ENCODE measurements around the gene ERH.
"Not testable (repeated sequence)": the region's sequence is repeated elsewhere in the genome, so short reads cannot be mapped to it uniquely, and the experiment has no call there.

Gene ERH

DNA sequence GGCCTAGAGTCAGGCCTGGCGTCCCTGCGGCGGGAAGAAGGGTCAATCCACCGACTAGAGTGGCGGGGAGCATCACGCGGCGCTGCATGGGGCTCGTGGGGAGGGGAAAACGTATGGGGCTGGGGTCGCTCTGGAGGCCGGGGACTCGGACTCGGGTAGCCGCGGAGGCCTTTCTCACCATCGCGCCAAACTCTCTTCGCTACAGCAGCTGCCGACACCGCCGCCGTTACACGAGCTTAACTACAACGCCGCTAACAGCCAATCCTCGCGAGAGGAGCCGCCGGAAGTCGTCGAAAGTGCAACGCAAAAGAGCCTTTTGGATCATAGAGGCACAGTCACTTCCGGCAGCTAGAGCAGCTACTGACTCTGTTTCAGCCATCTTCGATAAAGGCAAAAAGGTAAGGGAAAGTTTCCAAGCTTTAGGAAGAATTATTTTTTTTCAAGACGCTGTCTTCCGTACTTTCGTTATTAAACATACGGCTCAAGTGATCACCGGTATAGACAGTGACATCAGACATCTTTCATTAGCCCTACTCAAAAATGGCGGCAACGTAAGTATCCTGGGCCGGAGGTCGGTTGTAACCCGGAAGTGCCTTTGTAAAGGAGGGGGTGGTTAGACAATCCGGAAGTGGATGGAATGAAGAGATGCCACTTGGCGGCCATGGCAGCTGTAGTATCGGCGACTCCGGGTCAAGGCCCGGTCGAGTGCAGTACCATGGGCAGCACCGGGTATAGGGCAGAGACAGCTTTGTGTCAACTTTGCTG is at the start of gene ERH, which contains the start of gene SLC39A9:
Gene ERH, minus strand, starts transcription at position 247 of the 765 bp plus-strand sequence. Its CDS starts 66 bp downstream, at position 181.
Gene SLC39A9, plus strand, starts transcription at position 640 of the 765 bp plus-strand sequence. CDS start 678 bp downstream, outside the sequence.
- DNase-seq = peak; percentile 54

DNA sequence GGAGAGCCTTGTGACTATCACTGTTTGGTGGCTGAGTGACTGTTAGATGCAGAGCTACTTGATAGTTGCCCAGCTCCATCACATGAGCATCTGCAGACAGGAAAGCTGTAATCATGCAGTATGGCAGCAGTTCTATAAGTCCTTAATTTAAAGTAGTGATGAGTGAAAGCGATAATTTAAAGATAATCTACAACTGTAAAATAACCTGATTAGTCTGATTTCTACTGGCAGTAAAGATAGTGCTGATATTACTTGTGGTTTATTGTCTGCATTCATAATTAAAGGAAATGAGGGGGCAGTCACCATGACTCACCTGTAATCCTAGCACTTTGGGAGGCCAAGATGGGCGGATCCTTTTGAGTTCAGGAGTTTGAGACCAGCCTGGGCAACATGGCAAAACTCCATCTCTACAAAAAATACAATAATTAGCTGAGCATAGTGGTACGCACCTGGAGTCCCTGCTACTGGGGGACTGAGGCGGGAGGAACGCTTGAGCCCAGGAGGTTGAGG is 45.3 kb upstream of the ERH start:
- no peak for DNase-seq

DNA sequence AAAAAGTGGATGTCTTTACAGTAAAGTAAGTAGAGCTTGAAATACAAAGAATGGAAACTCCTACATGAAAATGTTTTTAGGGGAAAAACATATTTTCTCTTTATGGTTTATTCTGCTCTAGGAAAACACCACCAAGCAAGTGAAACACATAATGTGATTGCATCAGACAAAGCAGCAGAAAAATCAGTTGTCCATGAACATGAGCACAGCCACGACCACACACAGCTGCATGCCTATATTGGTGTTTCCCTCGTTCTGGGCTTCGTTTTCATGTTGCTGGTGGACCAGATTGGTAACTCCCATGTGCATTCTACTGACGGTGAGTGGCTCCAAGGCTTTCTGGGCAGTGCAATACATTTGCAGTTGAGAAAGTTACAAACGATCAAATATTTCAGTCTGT is 43.8 kb upstream of the ERH start:
- DNase-seq = no peak

DNA sequence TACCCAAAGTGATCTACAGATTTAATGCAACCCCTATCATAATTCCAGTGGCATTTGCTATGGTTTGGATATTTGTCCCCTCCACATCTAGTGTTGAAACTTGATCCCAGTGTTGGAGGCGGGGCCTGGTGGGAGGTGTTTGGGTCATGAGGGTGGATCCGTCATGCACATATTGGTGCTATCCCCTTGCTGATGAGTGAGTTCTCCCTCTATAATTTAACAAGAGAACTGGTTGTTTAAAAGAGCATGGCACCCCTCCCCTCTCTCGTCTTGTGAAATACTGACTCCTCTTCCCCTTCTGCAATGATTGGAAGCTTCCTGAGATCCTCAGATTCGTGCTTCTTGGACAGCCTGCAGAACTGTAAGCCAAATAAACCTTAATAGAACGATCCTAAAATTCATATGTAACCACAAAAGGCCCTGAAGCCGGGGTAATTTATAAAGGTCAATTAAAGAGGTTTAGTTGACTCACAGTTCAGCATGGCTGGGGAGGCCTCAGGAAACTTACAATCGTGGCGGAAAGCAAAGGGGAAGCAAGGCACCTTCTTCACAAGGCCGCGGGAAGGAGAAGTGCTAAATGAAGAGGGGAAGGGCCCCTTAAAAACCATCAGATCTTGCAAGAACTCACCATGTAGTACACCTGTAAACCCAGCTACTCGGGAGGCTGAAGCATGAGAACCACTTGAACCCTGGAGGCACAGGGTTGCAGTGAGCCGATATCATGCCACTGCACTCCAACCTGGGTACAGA is 41.6 kb upstream of the ERH start:
- DNase-seq = no peak

DNA sequence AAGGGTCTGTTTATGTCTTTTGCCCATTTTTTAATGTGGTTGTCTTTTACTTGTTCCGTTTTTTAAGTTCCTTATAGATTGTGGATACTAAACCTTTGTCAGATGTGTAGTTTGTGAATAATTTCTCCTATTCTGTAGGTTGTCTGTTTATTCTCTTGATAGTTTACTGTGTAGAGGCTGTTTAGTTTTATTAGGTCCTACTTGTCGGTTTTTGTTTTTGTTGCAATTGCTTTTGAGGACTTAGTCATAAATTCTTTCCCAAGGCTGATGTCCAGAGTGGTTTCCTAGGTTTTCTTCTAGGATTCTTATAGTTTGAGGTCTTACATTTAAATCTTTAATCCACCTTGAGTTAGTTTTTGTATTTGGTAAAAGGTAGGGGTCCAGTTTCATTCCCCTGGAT is 34.3 kb upstream of the ERH start:
- DNase-seq = no peak

DNA sequence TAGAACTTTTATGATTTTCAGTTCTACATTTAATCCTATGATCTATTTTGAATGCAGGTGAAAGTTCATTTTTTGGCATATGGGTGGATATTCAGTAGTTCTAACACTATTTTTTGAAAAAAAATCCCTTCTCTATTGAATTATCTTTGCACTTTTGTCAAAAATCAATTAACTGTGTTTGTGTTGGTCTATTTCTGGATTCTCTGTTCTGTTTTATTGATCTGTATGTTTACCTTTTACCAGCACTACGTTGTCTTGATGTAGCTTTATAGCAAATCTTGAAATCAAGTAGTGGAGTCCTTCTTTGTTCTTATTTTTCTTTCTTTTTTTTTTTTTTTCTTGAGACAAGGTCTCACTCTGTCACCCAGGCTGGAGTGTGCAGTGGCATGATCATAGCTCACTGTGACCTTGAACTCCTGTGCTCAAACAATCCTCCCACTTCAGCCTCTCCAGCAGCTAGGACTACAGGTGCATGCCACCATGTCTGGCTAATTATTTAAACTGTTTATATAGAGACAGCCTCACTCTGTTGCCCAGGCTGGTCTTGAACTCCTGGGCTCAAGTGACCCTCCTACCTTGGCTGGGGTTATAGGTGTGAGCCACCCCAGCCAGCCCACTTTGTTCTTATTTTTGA is 32.3 kb upstream of the ERH start:
- no peak for DNase-seq

DNA sequence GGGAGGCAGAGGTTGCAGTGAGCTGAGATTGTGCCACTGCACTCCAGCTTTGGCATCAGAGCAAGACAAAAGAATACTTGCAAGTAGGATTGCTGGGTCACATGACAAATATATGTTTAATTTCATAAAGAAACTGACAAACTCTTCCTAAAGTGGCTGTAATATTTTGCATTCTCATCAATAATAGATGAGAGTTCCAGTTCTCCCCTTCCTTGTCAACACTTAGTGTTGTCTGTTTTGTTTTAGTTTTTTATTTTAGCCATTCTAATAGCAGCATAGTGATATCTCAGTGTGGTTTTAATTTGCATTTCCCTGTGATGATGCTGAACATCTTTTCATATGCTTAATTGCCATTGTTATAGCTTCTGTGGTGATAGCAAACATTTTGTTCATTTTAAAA is 31.5 kb upstream of the ERH start:
- no peak for DNase-seq

DNA sequence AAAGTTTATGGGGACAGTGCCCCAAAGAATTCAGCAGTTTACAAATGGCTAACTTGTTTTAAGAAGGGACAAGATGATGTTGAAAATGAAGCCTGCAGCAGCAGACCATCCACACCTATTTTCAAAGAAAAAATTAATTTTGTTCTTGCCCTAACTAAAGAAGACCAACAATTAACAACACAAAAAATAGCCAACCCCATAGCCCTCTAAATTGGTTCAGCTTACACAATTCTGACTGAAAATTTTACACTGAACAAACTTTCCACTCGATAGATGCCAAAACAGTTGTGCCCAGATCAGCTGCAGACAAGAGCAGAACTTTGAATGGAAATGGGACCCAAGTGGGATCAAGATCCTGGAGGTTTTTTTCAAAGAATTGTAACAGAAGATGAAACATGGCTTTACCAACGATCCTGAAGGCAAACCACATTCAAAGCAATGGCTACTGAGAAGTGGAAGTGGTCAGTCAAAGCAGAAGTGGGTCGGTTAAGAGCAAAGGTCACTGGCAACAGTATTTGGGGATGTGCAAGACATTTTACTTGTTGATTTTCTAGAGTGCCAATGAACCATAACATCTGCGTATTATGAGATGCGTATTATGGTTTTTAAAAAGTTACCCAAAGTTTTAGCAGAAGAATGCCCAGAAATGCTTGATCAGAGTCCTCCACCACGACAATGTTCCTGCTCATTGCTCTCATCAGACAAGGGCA is 30.3 kb upstream of the ERH start:
- no peak for DNase-seq

DNA sequence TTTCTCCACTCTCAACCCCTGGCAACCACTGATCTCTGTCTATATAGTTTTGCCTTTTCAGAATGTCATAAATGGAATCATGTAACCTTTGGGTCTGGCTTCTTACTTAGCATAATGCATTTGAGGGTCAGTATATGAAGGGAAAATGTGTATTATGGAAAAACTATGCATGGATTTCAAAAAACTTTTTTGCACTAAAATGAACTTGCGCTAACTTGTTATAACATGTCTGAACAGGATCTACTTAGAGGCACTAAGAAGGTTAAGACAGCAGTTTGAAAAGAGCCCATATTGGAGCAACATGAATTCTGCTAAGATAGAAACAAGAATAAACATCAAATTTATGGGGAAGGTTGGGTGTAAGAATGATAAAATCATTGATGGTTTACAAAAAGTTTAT is 29.5 kb upstream of the ERH start:
- DNase-seq = no peak

DNA sequence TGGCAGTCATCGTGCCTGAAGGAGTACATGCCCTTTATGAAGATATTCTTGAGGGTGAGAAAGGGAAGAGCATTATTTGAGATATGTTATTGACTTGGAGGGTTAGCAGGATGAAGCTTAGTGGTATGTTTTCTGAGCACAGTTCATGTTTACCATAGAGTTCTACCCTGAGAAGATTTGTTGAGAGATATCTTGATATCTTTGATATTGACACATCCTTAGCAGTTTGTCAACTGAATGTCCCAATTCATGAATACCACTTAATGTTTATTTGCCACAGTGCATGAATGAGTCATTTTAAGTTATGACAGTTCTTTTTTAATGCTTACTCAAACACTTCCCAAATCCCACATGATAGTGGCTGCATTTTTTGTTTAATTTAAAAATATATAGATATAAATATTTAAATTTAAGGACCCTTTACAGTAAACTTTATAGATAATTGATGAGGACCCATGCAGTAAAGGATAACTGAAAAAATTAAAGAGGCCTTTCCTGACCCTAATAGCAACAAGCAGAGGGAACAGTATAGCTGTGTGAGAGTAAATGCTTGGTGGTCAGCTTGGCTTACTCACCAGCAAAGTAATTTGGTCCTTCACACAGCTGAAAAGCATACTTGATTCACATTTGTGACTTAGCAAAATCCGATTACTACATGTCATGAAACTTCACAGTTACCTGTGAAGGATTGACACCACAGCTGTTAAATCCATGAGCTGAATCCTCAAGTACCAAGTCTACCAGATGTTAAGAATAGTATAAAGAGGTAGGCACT is 26.2 kb upstream of the ERH start:
- no peak for DNase-seq

DNA sequence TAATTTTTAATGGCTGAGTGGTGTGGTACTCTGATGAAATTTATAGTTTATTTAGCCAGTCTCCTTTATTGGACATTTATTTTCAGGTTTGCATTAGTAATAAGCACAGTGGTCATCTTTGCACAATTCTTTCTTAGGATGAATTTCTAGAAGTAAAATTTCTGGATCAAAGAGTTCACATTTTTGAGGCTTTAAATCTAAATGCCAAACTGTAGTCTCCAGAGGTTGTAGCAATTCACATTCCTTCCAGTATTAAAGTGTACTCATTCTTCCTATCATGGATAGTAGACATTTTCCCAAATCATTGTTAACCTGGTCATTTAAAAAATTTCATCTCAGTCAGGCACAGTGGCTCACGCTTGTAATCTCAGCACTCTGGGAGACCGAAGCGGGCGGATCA is 25.2 kb upstream of the ERH start:
- DNase-seq = no peak

DNA sequence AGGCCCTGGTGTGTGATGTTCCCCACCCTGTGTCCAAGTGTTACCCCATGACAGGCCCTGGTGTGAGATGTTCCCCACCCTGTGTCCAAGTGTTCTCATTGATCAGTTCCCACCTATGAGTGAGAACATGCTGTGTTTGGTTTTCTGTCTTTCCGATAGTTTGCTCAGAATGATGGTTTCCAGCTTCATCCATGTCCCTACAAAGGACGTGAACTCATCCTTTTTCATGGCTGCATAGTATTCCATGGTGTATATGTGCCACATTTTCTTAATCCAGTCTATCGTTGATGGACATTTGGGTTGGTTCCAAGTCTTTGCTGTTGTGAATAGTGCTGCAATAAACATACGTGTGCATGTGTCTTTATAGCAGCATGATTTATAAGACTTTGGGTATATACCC is 18.0 kb upstream of the ERH start:
- DNase-seq = not testable (repeated sequence)

DNA sequence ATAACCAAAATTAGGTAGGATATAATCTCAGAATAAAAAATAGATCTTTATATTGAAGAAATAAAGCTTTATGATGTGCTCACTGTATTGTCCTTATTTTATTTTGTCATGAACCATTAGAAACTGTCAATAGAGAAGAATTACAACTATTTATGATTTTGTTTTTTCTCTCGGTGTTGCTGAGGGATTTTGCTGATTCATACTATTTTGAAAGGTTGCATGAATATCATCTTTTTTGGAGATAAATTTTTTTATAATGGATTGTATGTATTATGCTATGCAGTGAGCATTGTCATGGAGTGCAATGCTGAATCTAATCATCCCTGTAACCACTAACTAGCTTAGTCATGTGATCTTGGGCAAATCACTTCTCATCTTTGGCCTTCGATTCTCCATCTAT is 15.4 kb upstream of the ERH start:
- DNase-seq = no peak

DNA sequence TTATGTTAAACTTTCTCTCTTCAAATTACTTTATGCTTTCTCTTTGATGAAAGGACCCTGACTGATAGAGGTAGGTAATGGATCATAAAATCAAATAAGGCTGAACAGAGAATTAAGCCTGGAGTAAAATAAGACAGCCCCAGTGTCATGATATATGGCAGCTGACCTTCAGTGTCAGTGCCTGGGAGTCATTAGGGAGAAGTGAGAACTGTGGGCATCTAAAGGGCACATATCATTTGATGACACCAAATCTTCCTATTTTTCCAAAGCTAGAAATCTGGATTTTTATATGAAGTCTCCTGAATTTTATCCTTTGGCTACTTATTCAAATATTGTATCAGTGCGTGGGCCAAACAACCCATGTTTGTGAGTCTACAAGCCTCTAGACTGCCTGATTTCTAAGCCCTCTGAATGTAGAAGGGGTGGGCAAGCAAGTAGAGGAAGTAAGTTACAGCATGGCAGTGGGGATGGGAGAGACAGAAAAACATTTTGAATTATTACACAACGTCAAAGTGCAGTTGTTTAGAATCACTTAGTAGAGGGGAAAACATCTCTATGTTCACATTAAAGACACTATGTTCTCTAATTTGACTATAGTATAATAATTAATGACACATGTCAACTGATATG is 10.3 kb upstream of the ERH start:
- no peak for DNase-seq

DNA sequence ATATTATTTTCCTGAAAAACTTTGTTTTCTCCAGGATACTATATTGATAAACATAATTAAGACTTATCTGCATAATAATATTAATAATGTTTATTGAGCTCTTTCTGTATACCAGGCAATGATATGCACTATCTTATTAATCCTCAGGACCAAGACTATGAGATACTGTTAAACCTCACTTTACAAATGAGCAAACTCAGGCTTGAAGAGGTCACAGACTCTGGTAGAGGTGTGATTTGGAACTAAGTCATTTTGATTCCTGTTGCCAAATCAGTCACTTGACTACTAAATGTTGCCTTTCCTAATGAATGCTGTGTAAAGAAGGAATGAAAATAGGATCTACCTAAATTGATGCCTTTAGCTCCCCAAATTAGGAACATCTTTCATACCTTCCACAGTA is 7.7 kb upstream of the ERH start:
- no peak for DNase-seq

DNA sequence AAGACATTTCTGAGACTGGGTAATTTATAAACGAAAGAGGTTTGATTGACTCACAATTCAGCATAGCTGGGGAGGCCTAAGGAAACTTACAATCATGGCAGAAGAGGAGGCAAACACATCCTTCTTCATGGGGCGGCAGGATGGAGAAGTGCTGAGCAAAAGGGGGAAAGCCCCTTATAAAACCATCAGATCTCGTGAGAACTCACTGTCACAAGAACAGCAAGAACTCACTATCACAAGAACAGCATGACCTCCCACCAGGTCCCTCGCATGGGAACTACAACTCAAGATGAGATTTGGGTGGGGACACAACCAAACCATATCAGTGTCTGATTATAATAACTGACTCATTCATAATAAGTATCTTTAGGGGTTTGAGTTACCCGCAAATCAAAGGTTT is 6.8 kb upstream of the ERH start:
- DNase-seq = no peak

DNA sequence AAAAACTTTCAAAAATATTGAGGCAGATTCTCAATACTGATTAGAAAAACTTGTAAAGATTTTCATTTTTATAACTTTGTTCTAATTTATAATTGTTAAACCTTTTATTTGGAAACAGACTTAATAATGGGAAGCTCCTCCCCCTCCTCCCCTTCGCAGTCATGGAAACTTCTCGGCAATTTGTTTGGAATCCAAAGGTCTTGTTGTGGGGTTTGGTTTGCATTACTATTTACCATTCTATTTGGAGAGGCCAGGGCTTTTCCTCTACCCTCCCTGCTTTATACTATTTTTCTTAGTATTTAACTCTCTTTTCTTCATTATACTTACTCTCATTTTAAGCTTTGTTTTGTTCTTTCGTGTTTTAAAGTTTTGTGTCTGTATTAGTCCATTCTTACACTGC is 6.4 kb upstream of the ERH start:
- DNase-seq = no peak

DNA sequence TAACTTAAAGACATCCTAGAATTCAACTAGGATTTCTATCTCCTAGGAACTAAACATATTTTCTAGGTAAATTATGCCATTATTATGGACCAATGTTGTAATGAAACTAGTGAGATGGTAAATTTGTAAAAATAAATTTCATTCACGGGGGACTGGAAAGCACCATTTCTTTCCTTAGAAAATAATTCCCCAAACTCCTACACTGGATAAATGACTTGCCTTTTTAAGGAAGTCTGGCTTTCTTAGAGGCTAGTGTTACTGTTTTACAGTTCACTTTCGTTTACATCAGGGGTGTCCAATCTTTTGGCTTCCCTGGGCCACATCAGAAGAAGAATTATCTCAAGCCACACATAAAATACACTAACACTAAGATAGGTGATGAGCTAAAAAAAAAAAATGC is 3.7 kb upstream of the ERH start:
- no peak for DNase-seq

DNA sequence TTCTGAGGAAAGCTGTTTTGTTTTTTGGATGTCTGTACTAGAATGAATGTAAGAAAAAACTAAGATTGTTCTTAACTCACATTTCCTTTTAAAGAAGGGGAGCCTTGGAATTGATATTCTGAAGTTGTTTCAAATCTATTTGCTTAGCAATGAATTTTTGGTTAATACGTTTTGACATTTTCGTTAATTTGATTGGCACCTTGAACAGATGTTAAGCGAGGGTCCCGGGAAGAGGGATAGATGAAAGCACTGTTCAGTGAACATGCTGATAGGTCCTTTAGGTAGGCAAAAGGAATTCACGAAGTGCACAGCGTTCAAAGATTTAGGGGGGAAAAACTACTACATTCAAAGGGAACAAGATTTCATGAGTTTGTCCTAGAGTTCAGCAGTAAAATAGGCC is 2.1 kb upstream of the ERH start:
- DNase-seq = no peak

DNA sequence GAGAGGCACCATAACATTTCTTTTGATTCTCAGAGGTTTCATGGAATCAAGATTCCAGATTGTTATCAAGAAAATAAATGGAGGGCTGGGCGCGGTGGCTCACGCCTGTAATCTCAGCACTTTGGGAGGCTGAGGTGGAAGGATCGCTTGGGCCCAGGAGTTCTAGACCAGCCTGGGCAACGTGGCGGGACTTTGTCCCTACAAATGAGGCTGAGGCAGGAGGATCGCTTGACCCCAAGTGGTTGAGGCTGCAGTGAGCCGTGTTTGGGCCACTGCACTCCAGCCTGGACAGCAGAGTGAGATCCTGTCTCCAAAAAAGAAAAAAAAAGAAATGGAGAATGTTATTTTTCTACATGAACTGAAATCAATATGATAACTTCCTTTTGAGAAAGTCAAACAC is 1.7 kb upstream of the ERH start:
- DNase-seq = no peak

DNA sequence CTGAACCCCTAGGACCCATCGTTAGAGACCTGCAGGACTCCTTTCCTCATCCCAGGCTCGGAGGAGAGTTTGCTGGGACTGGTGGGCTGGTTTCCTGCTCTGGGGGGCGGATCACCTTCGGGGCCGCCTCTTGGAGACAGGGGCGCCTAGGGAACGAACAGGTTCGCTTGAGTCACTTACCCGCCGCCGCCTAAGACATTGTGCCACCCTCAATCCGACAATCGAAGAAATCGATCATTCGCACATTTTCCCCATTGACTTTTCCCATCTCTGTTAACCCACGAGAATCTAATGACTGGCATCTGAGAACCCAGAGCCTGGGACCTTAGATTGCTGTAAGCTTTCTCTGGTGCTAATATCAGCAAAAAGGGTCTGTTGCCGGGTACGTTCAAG is 715 bp upstream of the ERH start:
- DNase-seq = no peak

DNA sequence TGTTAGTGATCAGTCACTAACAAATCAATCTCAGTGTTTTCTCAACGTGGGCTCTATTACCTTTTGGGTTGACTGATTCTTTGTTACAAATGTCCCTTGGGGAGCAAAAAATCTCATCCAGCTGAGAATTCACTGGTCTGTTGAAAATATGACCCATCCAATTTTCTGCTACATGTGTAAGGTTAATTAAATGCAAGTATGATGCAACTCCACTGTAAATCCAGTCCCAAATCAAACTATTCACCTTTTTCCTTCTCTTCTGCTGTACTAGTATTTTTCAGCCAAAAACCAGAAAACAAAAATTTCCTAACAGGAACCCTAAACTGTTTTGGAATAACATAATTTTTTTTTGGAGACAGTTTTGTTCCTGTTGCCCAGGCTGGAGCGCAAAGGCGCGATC is 2.2 kb downstream of the ERH start:
- DNase-seq = no peak

All from 8988T (cell line).